Progenitor cell of endocrine pancreas (in vitro differentiated cells): ENCODE results near the gene SH3BGRL3. TPM values are rescaled to one million over a fixed set of nuclear protein-coding genes. Genes with fewer than 3 reads are reported as not detected.

Experiments used
- DNase-seq: peaks from one replicate; pipeline ENCODE4 v3.0.0; 2021; ENCODE audit warnings: low spot score; ENCODE audit not compliant: unreplicated experiment
- H3K27ac Mint-ChIP-seq: 2 replicates; pipeline ENCODE4 v1.8.0; 2021; ENCODE audit warnings: mild to moderate bottlenecking, moderate library complexity, mixed read lengths
- H3K27me3 Mint-ChIP-seq: 2 replicates; pipeline ENCODE4 v1.8.0; 2021; ENCODE audit warnings: mixed read lengths
- H3K36me3 Mint-ChIP-seq: 2 replicates; pipeline ENCODE4 v1.8.0; 2022; ENCODE audit warnings: mixed read lengths; ENCODE audit not compliant: insufficient read depth
- H3K4me1 Mint-ChIP-seq: 2 replicates; pipeline ENCODE4 v1.8.0; 2021; ENCODE audit warnings: low read depth, mixed read lengths
- H3K4me3 Mint-ChIP-seq: 2 replicates; pipeline ENCODE4 v1.8.0; 2021; ENCODE audit warnings: low read depth, mild to moderate bottlenecking, moderate library complexity, mixed read lengths
- H3K9me3 Mint-ChIP-seq: 2 replicates; pipeline ENCODE4 v1.8.0; 2021; ENCODE audit warnings: low read depth, mixed read lengths
- total RNA-seq: library from RNA; stranded (reverse); gene quantifications from 2 replicates; pipeline ENCODE4 v1.2.1, GENCODE V29; 2021
- TF ChIP-seq, protein P1 (sequence below): fragments of 200-600 bp; sonication (generic); IDR thresholded peaks from one replicate; pipeline ENCODE4 v1.5.0; 2021; ENCODE audit warnings: antibody characterized with exemption, mild to moderate bottlenecking; ENCODE audit not compliant: unreplicated experiment

The SH3BGRL3 gene
- total RNA-seq, 1 donor from 2014 or later: 63.8 TPM

DNA sequence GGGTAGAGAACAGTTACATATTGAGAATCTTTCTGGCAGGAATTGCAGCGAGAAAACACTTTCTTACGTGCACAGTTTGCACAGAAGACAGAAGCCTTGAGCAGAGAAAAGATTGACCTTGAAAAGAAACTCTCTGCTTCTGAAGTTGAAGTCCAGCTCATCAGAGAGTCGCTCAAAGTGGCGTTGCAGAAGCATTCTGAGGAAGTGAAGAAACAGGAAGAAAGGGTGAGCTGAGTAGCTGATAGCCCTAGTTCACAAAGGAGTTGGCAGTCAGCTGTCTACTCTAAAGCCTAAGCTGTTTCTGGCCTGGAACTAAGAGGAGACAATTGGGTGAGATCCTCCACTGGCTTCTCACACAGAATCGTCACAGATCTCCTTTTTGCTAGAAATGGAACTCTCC, 20.3 kb upstream of the SH3BGRL3 start:
- Mint-ChIP-seq H3K27me3 (no peaks in the 10 kb centered on the region), H3K9me3 (no peaks in the 10 kb centered on the region), H3K4me1 (no peaks in the 10 kb centered on the region), H3K4me3 (no peak overlapping the region), H3K27ac (no peak overlapping the region), H3K36me3 (peaks cover 24% of the 10 kb centered on the region)
- TF ChIP-seq, protein P1, sequence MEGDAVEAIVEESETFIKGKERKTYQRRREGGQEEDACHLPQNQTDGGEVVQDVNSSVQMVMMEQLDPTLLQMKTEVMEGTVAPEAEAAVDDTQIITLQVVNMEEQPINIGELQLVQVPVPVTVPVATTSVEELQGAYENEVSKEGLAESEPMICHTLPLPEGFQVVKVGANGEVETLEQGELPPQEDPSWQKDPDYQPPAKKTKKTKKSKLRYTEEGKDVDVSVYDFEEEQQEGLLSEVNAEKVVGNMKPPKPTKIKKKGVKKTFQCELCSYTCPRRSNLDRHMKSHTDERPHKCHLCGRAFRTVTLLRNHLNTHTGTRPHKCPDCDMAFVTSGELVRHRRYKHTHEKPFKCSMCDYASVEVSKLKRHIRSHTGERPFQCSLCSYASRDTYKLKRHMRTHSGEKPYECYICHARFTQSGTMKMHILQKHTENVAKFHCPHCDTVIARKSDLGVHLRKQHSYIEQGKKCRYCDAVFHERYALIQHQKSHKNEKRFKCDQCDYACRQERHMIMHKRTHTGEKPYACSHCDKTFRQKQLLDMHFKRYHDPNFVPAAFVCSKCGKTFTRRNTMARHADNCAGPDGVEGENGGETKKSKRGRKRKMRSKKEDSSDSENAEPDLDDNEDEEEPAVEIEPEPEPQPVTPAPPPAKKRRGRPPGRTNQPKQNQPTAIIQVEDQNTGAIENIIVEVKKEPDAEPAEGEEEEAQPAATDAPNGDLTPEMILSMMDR: no peak
- no peak for DNase-seq

DNA sequence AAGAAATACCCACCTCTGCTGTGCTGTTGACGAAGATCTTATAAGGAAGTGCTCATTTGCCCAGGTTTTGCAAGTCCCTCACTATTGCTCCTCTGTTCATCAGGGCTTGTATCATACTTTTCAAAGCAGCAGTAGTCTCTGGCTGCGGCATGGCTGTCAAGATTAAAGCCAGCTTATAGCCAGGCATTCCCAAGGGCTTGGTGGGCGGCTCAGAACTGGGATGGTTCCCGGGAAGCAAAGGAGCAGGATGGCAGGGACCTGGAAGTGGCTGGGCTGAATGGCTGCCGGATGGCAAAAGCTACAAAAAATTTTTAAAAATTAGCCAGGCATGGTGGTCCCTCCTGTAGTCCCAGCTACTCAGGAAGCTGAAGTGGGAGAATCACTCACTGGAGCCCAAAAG, 16.7 kb upstream of the SH3BGRL3 start:
- H3K4me3 Mint-ChIP-seq: no peak overlapping the region
- no peak for DNase-seq
- TF ChIP-seq, protein P1: no peak
- no peaks in the 10 kb centered on the region for H3K27me3 Mint-ChIP-seq
- no peaks in the 10 kb centered on the region for H3K4me1 Mint-ChIP-seq
- H3K9me3 Mint-ChIP-seq: no peaks in the 10 kb centered on the region
- H3K36me3 Mint-ChIP-seq: peaks cover 30% of the 10 kb centered on the region
- H3K27ac Mint-ChIP-seq: no peak overlapping the region

DNA sequence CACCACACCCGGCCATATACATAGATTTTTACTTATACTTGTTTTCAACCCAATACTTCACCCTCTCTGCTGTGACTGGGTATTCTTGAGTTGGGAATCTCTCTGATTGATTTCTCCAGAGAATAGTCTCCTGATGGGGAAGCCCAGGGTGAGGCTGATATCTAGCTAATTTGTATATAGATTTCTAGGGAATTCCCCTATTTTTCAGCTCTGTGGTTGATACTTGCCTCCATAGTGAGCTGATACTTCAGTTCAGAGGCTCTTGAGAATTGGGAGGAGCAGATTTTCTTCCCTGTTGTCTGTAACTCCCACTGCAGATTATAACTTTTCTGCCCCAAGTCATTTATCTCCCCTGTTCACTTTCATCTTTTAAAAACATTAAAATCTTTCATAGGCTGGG, 14.5 kb upstream of the SH3BGRL3 start:
- TF ChIP-seq, protein P1: no peak
- Mint-ChIP-seq H3K27ac (no peak overlapping the region), H3K27me3 (no peaks in the 10 kb centered on the region), H3K36me3 (peaks cover 42% of the 10 kb centered on the region), H3K9me3 (no peaks in the 10 kb centered on the region), H3K4me1 (no peaks in the 10 kb centered on the region), H3K4me3 (no peak overlapping the region)
- DNase-seq: no peak

DNA sequence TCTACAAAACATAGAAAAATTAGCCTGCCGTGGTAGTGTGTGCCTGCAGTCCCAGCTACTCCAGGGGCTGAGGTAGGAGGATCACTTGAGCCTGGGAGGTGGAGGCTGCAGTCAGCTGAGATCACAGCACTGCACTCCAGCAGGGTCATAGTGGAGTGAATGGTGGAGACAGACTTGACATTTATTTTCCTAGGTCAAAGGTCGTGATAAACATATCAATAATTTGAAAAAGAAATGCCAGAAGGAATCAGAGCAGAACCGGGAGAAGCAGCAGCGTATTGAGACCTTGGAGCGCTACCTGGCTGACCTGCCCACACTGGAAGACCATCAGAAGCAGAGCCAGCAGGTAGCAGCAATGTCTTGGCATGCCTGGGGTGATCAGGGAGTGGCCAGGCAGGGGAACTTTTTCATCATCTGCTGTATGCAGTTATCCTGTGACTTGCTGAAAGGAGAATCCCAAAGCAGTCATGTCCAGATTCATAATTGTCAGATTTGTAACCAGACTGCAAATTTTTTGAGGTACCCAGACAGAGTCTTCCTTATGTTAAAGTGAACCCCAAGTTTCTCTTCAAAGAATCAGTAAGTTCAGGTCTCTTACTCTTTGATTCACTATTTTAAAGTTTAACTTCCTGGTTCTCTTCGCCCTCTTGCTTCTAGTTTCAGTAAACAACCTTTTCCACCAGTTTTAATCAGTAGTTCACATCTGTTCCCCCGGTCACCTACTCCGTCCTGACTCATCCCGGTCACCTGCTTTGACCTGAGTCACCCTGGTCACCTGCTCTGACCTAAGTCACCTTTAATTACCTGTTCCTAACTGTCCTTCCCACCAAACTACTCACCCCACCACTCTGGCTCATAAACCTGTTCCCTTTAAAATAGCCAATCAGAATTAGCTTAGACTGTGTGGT, 11.3 kb upstream of the SH3BGRL3 start:
- Mint-ChIP-seq H3K36me3 (peaks cover 42% of the 10 kb centered on the region), H3K27me3 (no peaks in the 10 kb centered on the region), H3K4me3 (no peak overlapping the region), H3K4me1 (no peaks in the 10 kb centered on the region), H3K9me3 (no peaks in the 10 kb centered on the region), H3K27ac (no peak overlapping the region)
- TF ChIP-seq, protein P1: no peak
- DNase-seq: no peak

DNA sequence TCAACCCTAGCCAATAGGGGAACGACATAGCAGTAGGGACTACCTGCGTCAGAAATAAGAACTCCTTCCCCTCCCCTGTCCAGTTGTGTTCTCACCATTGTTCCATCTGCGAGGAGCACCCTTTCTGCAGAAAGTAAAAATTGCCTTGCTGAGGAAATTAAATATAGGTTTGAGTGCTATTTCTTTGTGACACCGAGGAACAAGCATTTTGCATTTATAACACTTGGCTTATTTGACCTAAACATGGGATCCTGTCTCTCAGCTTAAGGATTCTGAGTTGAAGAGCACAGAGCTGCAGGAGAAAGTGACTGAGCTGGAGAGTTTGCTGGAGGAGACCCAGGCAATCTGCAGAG, 10.7 kb upstream of the SH3BGRL3 start:
- TF ChIP-seq, protein P1: no peak
- no peaks in the 10 kb centered on the region for H3K4me1 Mint-ChIP-seq
- H3K27ac Mint-ChIP-seq: no peak overlapping the region
- no peak for DNase-seq
- H3K36me3 Mint-ChIP-seq: peaks cover 37% of the 10 kb centered on the region
- H3K9me3 Mint-ChIP-seq: no peaks in the 10 kb centered on the region
- no peaks in the 10 kb centered on the region for H3K27me3 Mint-ChIP-seq
- H3K4me3 Mint-ChIP-seq: no peak overlapping the region
